ENCODE data around the gene GAGE12D. TPM values are rescaled to one million over a fixed set of nuclear protein-coding genes. Genes with fewer than 3 reads are reported as not detected.
"Not testable (repeated sequence)": the region's sequence is repeated elsewhere in the genome, so short reads cannot be mapped to it uniquely, and the experiment has no call there.

GAGE12D gene
- total RNA-seq (2016; rRNA removed; fragmentation: Illumina TruSeq; extraction: Trizol) (not detected in 2 replicates), polyA plus RNA-seq (2011; rRNA removed) (not detected in 2 replicates), polyA minus RNA-seq (2011; rRNA and poly(A)+ RNA removed; ENCODE audit: low replicate concordance) (not detected in 2 replicates), Bru-seq, nascent RNA (not detected), BruChase-seq, experiment 1, labeled RNA remaining after a 6-hour chase (not detected), BruChase-seq, experiment 2, labeled RNA remaining after a 2-hour chase (not detected)
- total RNA-seq (2016; cell fraction: cytosol; rRNA removed; fragmentation: Illumina TruSeq; extraction: Trizol; ENCODE audit: low read depth): not detected in 2 replicates
- total RNA-seq (2016; cell fraction: insoluble cytoplasmic fraction; rRNA removed; fragmentation: Illumina TruSeq; extraction: Trizol): not detected in 2 replicates
- not detected in 2 replicates for total RNA-seq (2016; cell fraction: membrane; rRNA removed; fragmentation: Illumina TruSeq; extraction: Trizol)
- not detected in 2 replicates for total RNA-seq (2016; cell fraction: nucleus; rRNA removed; fragmentation: Illumina TruSeq; extraction: Trizol)
- not detected in 2 replicates for polyA plus RNA-seq (2011; cell fraction: cytosol; rRNA removed)
- not detected in 2 replicates for polyA plus RNA-seq (2011; cell fraction: nucleus; rRNA removed)
- not detected in 2 replicates for polyA plus RNA-seq (2012)
- not detected in 2 replicates for polyA plus RNA-seq (2016; cell fraction: cytosol; fragmentation: Illumina TruSeq; extraction: Trizol; ENCODE audit: low read depth)
- not detected in 2 replicates for polyA plus RNA-seq (2016; cell fraction: insoluble cytoplasmic fraction; fragmentation: Illumina TruSeq; extraction: Trizol; ENCODE audit: low read depth)
- polyA plus RNA-seq (2016; cell fraction: membrane; fragmentation: Illumina TruSeq; extraction: Trizol; ENCODE audit: low read depth): not detected in 2 replicates
- polyA plus RNA-seq (2016; cell fraction: nucleus; fragmentation: Illumina TruSeq; extraction: Trizol; ENCODE audit: insufficient read depth, low read depth): not detected in 2 replicates
- not detected in 2 replicates for polyA minus RNA-seq (2011; cell fraction: cytosol; rRNA and poly(A)+ RNA removed)
- not detected in 2 replicates for polyA minus RNA-seq (2011; cell fraction: nucleus; rRNA and poly(A)+ RNA removed)
- long read RNA-seq, experiment 1: 0 reads
- long read RNA-seq, experiment 2: 0 reads

- DNase-seq (ENCODE audit: low spot score); H3K79me2 ChIP-seq (ENCODE audit: insufficient read depth, low read length); H4K20me1 ChIP-seq (ENCODE audit: insufficient read depth, low read length); CTCF ChIA-PET (ENCODE audit: low intra/inter-chr PET ratio, low total read pairs); POLR2A ChIA-PET; H3K9ac ChIP-seq (ENCODE audit: insufficient read depth, low read depth, low read length); H3K4me2 ChIP-seq (ENCODE audit: low read depth, low read length); H3K4me1 ChIP-seq (ENCODE audit: insufficient read depth, low read length); BruUV-seq (replicated peaks); H3K9me3 ChIP-seq (ENCODE audit: low read length); intact Hi-C loops (cut with micrococcal nuclease; ENCODE audit: unreplicated experiment); H3K4me3 ChIP-seq (replicated peaks in 1 of 3; ENCODE audit: insufficient read depth in 1 of 3, low read depth in 2 of 3, low read length in 3 of 3); H3K27ac ChIP-seq (ENCODE audit: extremely low read length, insufficient read depth, low read length); ATAC-seq; H3K36me3 ChIP-seq (replicated peaks in 1 of 2; ENCODE audit: control insufficient read depth in 1 of 2, insufficient read depth in 2 of 2, low read length in 2 of 2); H2AFZ ChIP-seq (ENCODE audit: low read length); FAIRE-seq; H3K27me3 ChIP-seq (ENCODE audit: control insufficient read depth in 1 of 2, insufficient read depth in 2 of 2, low read length in 2 of 2); in situ Hi-C loops (cut with HindIII; ENCODE audit: extremely low pct_ligation_motif_present, low pct_unique_long_range_greater_than_20kb): not testable (repeated sequence)
- no CpG with 5 or more reads among the region's 16 CpGs for WGBS (ENCODE audit: low lambda C conversion rate)
Observed at GRCh38 chrX:49541433-49541832, at the start of gene GAGE12D. TSS of gene GAGE12D (plus strand) at chrX:49541733. CDS start at chrX:49542888, 1,155 bp downstream.

GRCh38 chrX:49531877-49532276 is 9.7 kb upstream of the GAGE12D start, which contains the start of gene GAGE12C:
TSS of gene GAGE12C (plus strand) at chrX:49532177. CDS start at chrX:49533332, 1,155 bp downstream.
- H3K9ac ChIP-seq (ENCODE audit: insufficient read depth, low read depth, low read length); H3K79me2 ChIP-seq (ENCODE audit: insufficient read depth, low read length); H3K27ac ChIP-seq (ENCODE audit: extremely low read length, insufficient read depth, low read length); intact Hi-C loops (cut with micrococcal nuclease; ENCODE audit: unreplicated experiment); H3K36me3 ChIP-seq (replicated peaks in 1 of 2; ENCODE audit: control insufficient read depth in 1 of 2, insufficient read depth in 2 of 2, low read length in 2 of 2); BruUV-seq (replicated peaks); DNase-seq (ENCODE audit: low spot score); CTCF ChIA-PET (ENCODE audit: low intra/inter-chr PET ratio, low total read pairs); POLR2A ChIA-PET; H2AFZ ChIP-seq (ENCODE audit: low read length); H3K27me3 ChIP-seq (ENCODE audit: control insufficient read depth in 1 of 2, insufficient read depth in 2 of 2, low read length in 2 of 2); H3K4me3 ChIP-seq (replicated peaks in 1 of 3; ENCODE audit: insufficient read depth in 1 of 3, low read depth in 2 of 3, low read length in 3 of 3); H3K9me3 ChIP-seq (ENCODE audit: low read length); H3K4me2 ChIP-seq (ENCODE audit: low read depth, low read length); FAIRE-seq; H4K20me1 ChIP-seq (ENCODE audit: insufficient read depth, low read length); ATAC-seq; H3K4me1 ChIP-seq (ENCODE audit: insufficient read depth, low read length); in situ Hi-C loops (cut with HindIII; ENCODE audit: extremely low pct_ligation_motif_present, low pct_unique_long_range_greater_than_20kb): not testable (repeated sequence)
- no CpG with 5 or more reads among the region's 16 CpGs for WGBS (ENCODE audit: low lambda C conversion rate)

- ATAC-seq; H3K27ac ChIP-seq (ENCODE audit: extremely low read length, insufficient read depth, low read length); H3K4me3 ChIP-seq (replicated peaks in 1 of 3; ENCODE audit: insufficient read depth in 1 of 3, low read depth in 2 of 3, low read length in 3 of 3); H2AFZ ChIP-seq (ENCODE audit: low read length); DNase-seq (ENCODE audit: low spot score); in situ Hi-C loops (cut with HindIII; ENCODE audit: extremely low pct_ligation_motif_present, low pct_unique_long_range_greater_than_20kb); POLR2A ChIA-PET; FAIRE-seq; intact Hi-C loops (cut with micrococcal nuclease; ENCODE audit: unreplicated experiment); H3K9ac ChIP-seq (ENCODE audit: insufficient read depth, low read depth, low read length); H3K4me1 ChIP-seq (ENCODE audit: insufficient read depth, low read length); BruUV-seq (replicated peaks); H4K20me1 ChIP-seq (ENCODE audit: insufficient read depth, low read length); H3K79me2 ChIP-seq (ENCODE audit: insufficient read depth, low read length); H3K27me3 ChIP-seq (ENCODE audit: control insufficient read depth in 1 of 2, insufficient read depth in 2 of 2, low read length in 2 of 2); H3K9me3 ChIP-seq (ENCODE audit: low read length); H3K36me3 ChIP-seq (replicated peaks in 1 of 2; ENCODE audit: control insufficient read depth in 1 of 2, insufficient read depth in 2 of 2, low read length in 2 of 2); H3K4me2 ChIP-seq (ENCODE audit: low read depth, low read length); CTCF ChIA-PET (ENCODE audit: low intra/inter-chr PET ratio, low total read pairs): not testable (repeated sequence)
- WGBS (ENCODE audit: low lambda C conversion rate): no CpG with 5 or more reads among the region's 16 CpGs
Observed at GRCh38 chrX:49550989-49551388, 9.5 kb downstream of the GAGE12D start, which contains the start of gene GAGE12E. TSS of gene GAGE12E (plus strand) at chrX:49551289. CDS start at chrX:49552444, 1,155 bp downstream.

- H3K4me3 ChIP-seq (replicated peaks in 1 of 3; ENCODE audit: insufficient read depth in 1 of 3, low read depth in 2 of 3, low read length in 3 of 3); intact Hi-C loops (cut with micrococcal nuclease; ENCODE audit: unreplicated experiment); FAIRE-seq; H3K79me2 ChIP-seq (ENCODE audit: insufficient read depth, low read length); H3K27me3 ChIP-seq (ENCODE audit: control insufficient read depth in 1 of 2, insufficient read depth in 2 of 2, low read length in 2 of 2); H3K36me3 ChIP-seq (replicated peaks in 1 of 2; ENCODE audit: control insufficient read depth in 1 of 2, insufficient read depth in 2 of 2, low read length in 2 of 2); DNase-seq (ENCODE audit: low spot score); in situ Hi-C loops (cut with HindIII; ENCODE audit: extremely low pct_ligation_motif_present, low pct_unique_long_range_greater_than_20kb); BruUV-seq (replicated peaks); CTCF ChIA-PET (ENCODE audit: low intra/inter-chr PET ratio, low total read pairs); H3K4me2 ChIP-seq (ENCODE audit: low read depth, low read length); H3K9ac ChIP-seq (ENCODE audit: insufficient read depth, low read depth, low read length); H3K4me1 ChIP-seq (ENCODE audit: insufficient read depth, low read length); H3K27ac ChIP-seq (ENCODE audit: extremely low read length, insufficient read depth, low read length); H2AFZ ChIP-seq (ENCODE audit: low read length); H4K20me1 ChIP-seq (ENCODE audit: insufficient read depth, low read length); ATAC-seq; POLR2A ChIA-PET; H3K9me3 ChIP-seq (ENCODE audit: low read length): not testable (repeated sequence)
- WGBS (ENCODE audit: low lambda C conversion rate): no CpG with 5 or more reads among the region's 16 CpGs
Observed at GRCh38 chrX:49560542-49560941, 19.0 kb downstream of the GAGE12D start, which contains the start of gene GAGE12F. TSS of gene GAGE12F (plus strand) at chrX:49560842. CDS start at chrX:49561997, 1,155 bp downstream.
